PC-3 (cell line): ENCODE measurements around the gene TRNP1. TPM values are rescaled to one million over a fixed set of nuclear protein-coding genes. Genes with fewer than 3 reads are reported as not detected.
A peak's percentile ranks its signal among the peaks of the same experiment; 100 is the strongest.

ENCODE experiments used
- ATAC-seq: fragments of 200-7000 bp; cut with Tn5 transposase; 2 replicates; pipeline ENCODE4 v1.9.1; 2020; ENCODE audit warnings: mild to moderate bottlenecking, moderate library complexity
- BruUV-seq: library from RNA; stranded (reverse); fragments of 400-500 nt; replicated peaks from 2 replicates; lab custom pipeline; 2021; lab: Mats Ljungman, UMichigan
- CTCF ChIA-PET: fragments of 300-600 bp; sonication (Branson Sonifier 250); formaldehyde crosslinking; loops from one replicate; lab custom pipeline; 2022; ENCODE audit warnings: antibody characterized with exemption; lab: Charles Lee
- POLR2A ChIA-PET: fragments of 300-600 bp; sonication (Branson Sonifier 250); formaldehyde crosslinking; loops from one replicate; lab custom pipeline; 2022; ENCODE audit warnings: antibody characterized with exemption; ENCODE audit not compliant: unreplicated experiment; lab: Charles Lee
- DNase-seq: peaks from one replicate; pipeline ENCODE4 v3.0.0-alpha.2; 2015
- H2AFZ ChIP-seq: fragments of 300-600 bp; sonication (generic); 2 replicates; pipeline ENCODE4 v1.6.0; 2016; ENCODE audit warnings: antibody characterized with exemption, low read length
- H3F3A ChIP-seq: fragments of 300-600 bp; sonication (generic); one replicate; pipeline ENCODE4 v1.6.0; 2017; ENCODE audit warnings: antibody characterized with exemption, low read length, control low read depth, mild to moderate bottlenecking; ENCODE audit not compliant: unreplicated experiment
- H3K27ac ChIP-seq: fragments of 300-600 bp; sonication (generic); 2 replicates; pipeline ENCODE4 v1.5.1; 2016; ENCODE audit warnings: mild to moderate bottlenecking, low read length
- H3K27me3 ChIP-seq: fragments of 300-600 bp; sonication (generic); 2 replicates; pipeline ENCODE4 v1.6.1; 2016; ENCODE audit warnings: low read length, mixed read lengths
- H3K36me3 ChIP-seq: fragments of 300-600 bp; sonication (generic); 2 replicates; pipeline ENCODE4 v1.6.1; 2016; ENCODE audit warnings: low read depth, mixed run types, low read length, mixed read lengths
- H3K4me1 ChIP-seq: fragments of 300-600 bp; sonication (generic); 2 replicates; pipeline ENCODE4 v1.5.1; 2016; ENCODE audit warnings: low read length; ENCODE audit not compliant: insufficient read depth
- H3K4me2 ChIP-seq: fragments of 300-600 bp; sonication (generic); 2 replicates; pipeline ENCODE4 v1.6.0; 2016; ENCODE audit warnings: low read length
- H3K4me3 ChIP-seq: fragments of 300-600 bp; sonication (generic); 2 replicates; pipeline ENCODE4 v1.5.1; 2016; ENCODE audit warnings: mild to moderate bottlenecking, low read length, mixed read lengths
- H3K79me2 ChIP-seq: fragments of 300-600 bp; sonication (generic); 2 replicates; pipeline ENCODE4 v1.6.1; 2017; ENCODE audit warnings: low read length, mixed read lengths
- H3K9ac ChIP-seq: fragments of 300-600 bp; sonication (generic); 2 replicates; pipeline ENCODE4 v1.6.0; 2016; ENCODE audit warnings: mild to moderate bottlenecking, low read length
- H3K9me2 ChIP-seq: fragments of 300-600 bp; sonication (generic); replicated peaks from 2 replicates; pipeline ENCODE4 v1.6.1; 2016; ENCODE audit warnings: mixed run types, low read length, mixed read lengths
- H3K9me3 ChIP-seq: fragments of 300-600 bp; sonication (generic); 2 replicates; pipeline ENCODE4 v1.6.1; 2016; ENCODE audit warnings: low read length, mixed read lengths
- H4K20me1 ChIP-seq: fragments of 300-600 bp; sonication (generic); 2 replicates; pipeline ENCODE4 v1.6.1; 2016; ENCODE audit warnings: low read length, mixed read lengths
- CTCF ChIP-seq: fragments of 300-600 bp; sonication (generic); conservative IDR thresholded peaks from 2 replicates; pipeline ENCODE4 v1.5.1; 2017; ENCODE audit warnings: antibody characterized with exemption, low read depth, mild to moderate bottlenecking, low read length
- EZH2 ChIP-seq: fragments of 300-600 bp; sonication (generic); IDR thresholded peaks from one replicate; pipeline ENCODE4 v1.6.1; 2017; ENCODE audit warnings: antibody characterized with exemption, mild to moderate bottlenecking, low read length; ENCODE audit not compliant: unreplicated experiment
- EZH2phosphoT487 ChIP-seq: fragments of 300-600 bp; sonication (generic); IDR thresholded peaks from 2 replicates; pipeline ENCODE4 v1.6.1; 2018; ENCODE audit warnings: mild to moderate bottlenecking, antibody characterized with exemption, low read length, borderline replicate concordance
- intact Hi-C: fragments of 100-400 bp; cut with micrococcal nuclease; formaldehyde crosslinking; loops from 2 replicates; pipeline ENCODE4 v1.9.0; 2023
- total RNA-seq: library from RNA; depleted of rRNA; stranded (reverse); fragments of >200 nt; gene quantifications from 2 replicates; pipeline ENCODE4 v1.2.3, GENCODE V29; 2014

Gene TRNP1
- total RNA-seq, 1 experiment from 2014 or later = 108 TPM

- Histone ChIP-seq H3K27me3 (no peaks in the 10 kb centered on the region), H3F3A (peaks cover 7% of the 10 kb centered on the region), H4K20me1 (no peaks in the 10 kb centered on the region), H3K27ac (peak overlapping the region; percentile 90), H3K36me3 (no peaks in the 10 kb centered on the region), H3K9me3 (no peaks in the 10 kb centered on the region), H3K79me2 (peaks cover 20% of the 10 kb centered on the region), H3K9ac (peak overlapping the region; percentile 62), H3K9me2 (no peaks in the 10 kb centered on the region), H3K4me3 (peak overlapping the region; percentile 60), H3K4me2 (peak overlapping the region; percentile 87), H2AFZ (no peak overlapping the region), H3K4me1 (peaks cover 54% of the 10 kb centered on the region)
- no peak for TF ChIP-seq EZH2
- no peak for TF ChIP-seq CTCF
- CTCF ChIA-PET = no interaction called here
- DNase-seq = peak; percentile 97
- intact Hi-C loops = loop anchor here (5.0 kb wide), 1 partner anchor 44 kb away; no protein-coding TSS in a partner anchor
- POLR2A ChIA-PET = no interaction called here
- ATAC-seq = peak; percentile 36
- BruUV-seq = no TSS peak
Measured at GRCh38 chr1:27011058-27011764, 17.7 kb downstream of the TRNP1 start.

- intact Hi-C loops = loop anchor here (5.0 kb wide), 1 partner anchor 45 kb away; no protein-coding TSS in a partner anchor
- no peaks in the 10 kb centered on the region for H3K9me3 ChIP-seq
- H3K79me2 ChIP-seq = peaks cover 20% of the 10 kb centered on the region
- TF ChIP-seq EZH2phosphoT487 (no peak), EZH2 (no peak), CTCF (no peak)
- H3K4me2 ChIP-seq = peak overlapping the region; percentile 87
- H3K36me3 ChIP-seq = no peaks in the 10 kb centered on the region
- H3K27ac ChIP-seq = peak overlapping the region; percentile 90
- ATAC-seq = no peak
- H4K20me1 ChIP-seq = no peaks in the 10 kb centered on the region
- peaks cover 53% of the 10 kb centered on the region for H3K4me1 ChIP-seq
- ChIA-PET CTCF (interaction anchor here (0.6 kb wide), 1 partner anchor 85 kb away, joined by 3 read pairs; no protein-coding TSS in a partner anchor), POLR2A (interaction anchor here (1.0 kb wide), 1 partner anchor 16 kb away, joined by 11 read pairs; no protein-coding TSS in a partner anchor)
- no peak for DNase-seq
- no peaks in the 10 kb centered on the region for H3K27me3 ChIP-seq
- H3F3A ChIP-seq = peaks cover 7% of the 10 kb centered on the region
- H3K9ac ChIP-seq = no peak overlapping the region
- H2AFZ ChIP-seq = no peak overlapping the region
- no TSS peak for BruUV-seq
- peak overlapping the region; percentile 20; the same call in 1 of the 2 replicates for H3K4me3 ChIP-seq
- no peaks in the 10 kb centered on the region for H3K9me2 ChIP-seq
Measured at GRCh38 chr1:27011976-27012563, 18.6 kb downstream of the TRNP1 start.

GRCh38 chr1:27015260-27015659 lies 21.8 kb downstream of the TRNP1 start:
- ChIA-PET CTCF (no interaction called here), POLR2A (no interaction called here)
- Histone ChIP-seq H3F3A (peaks cover 6% of the 10 kb centered on the region), H3K4me3 (no peak overlapping the region), H3K4me2 (no peak overlapping the region), H3K36me3 (no peaks in the 10 kb centered on the region), H3K9me2 (no peaks in the 10 kb centered on the region), H3K27ac (no peak overlapping the region), H3K79me2 (peaks cover 15% of the 10 kb centered on the region), H2AFZ (no peak overlapping the region), H3K9me3 (no peaks in the 10 kb centered on the region), H3K9ac (no peak overlapping the region), H4K20me1 (no peaks in the 10 kb centered on the region), H3K27me3 (no peaks in the 10 kb centered on the region), H3K4me1 (peaks cover 21% of the 10 kb centered on the region)
- intact Hi-C loops = no loop called here
- no peak for DNase-seq
- TF ChIP-seq EZH2phosphoT487 (no peak), CTCF (no peak), EZH2 (no peak)
- no TSS peak for BruUV-seq
- no peak for ATAC-seq
